SK-N-MC (cell line): ENCODE data around the gene USP3.

Source experiments
- DNase-seq: peaks from one replicate; pipeline ENCODE4 v3.0.0-alpha.2; 2011; ENCODE audit warnings: low read depth, low spot score
- H3K27ac ChIP-seq: fragments of 200-600 bp; sonication (generic); 2 replicates; pipeline ENCODE4 v1.5.1; 2016; ENCODE audit warnings: mixed run types
- H3K36me3 ChIP-seq: fragments of 200-600 bp; sonication (generic); 2 replicates; pipeline ENCODE4 v1.6.1; 2017; ENCODE audit warnings: antibody characterized with exemption, low read length, mixed read lengths; ENCODE audit not compliant: insufficient read depth
- H3K4me3 ChIP-seq: fragments of 200-600 bp; sonication (generic); 2 replicates; pipeline ENCODE4 v1.5.1; 2016
- H3K9ac ChIP-seq: fragments of 200-600 bp; sonication (generic); 2 replicates; pipeline ENCODE4 v1.8.0; 2017; ENCODE audit warnings: mixed run types, mixed read lengths; ENCODE audit not compliant: insufficient read length
- H3K9me3 ChIP-seq: fragments of 200-600 bp; sonication (generic); 2 replicates; pipeline ENCODE4 v1.6.1; 2017; ENCODE audit warnings: low read depth, mild to moderate bottlenecking, antibody characterized with exemption, low read length, moderate library complexity, mixed read lengths
- EZH2 ChIP-seq: fragments of 200-600 bp; sonication (generic); IDR thresholded peaks from one replicate; pipeline ENCODE4 v1.6.1; 2017; ENCODE audit warnings: antibody characterized with exemption
- FOXP2 ChIP-seq: optimal IDR thresholded peaks from 2 replicates; pipeline ENCODE3; 2011; ENCODE audit warnings: mild to moderate bottlenecking, moderate library complexity; ENCODE audit not compliant: insufficient read depth; ENCODE audit errors: extremely low read length, control extremely low read depth
- POLR2AphosphoS5 ChIP-seq: IDR thresholded peaks from 2 replicates; pipeline ENCODE4 v1.6.1; 2012; ENCODE audit warnings: mild to moderate bottlenecking, low read depth, low read length, borderline replicate concordance

Gene USP3

DNA sequence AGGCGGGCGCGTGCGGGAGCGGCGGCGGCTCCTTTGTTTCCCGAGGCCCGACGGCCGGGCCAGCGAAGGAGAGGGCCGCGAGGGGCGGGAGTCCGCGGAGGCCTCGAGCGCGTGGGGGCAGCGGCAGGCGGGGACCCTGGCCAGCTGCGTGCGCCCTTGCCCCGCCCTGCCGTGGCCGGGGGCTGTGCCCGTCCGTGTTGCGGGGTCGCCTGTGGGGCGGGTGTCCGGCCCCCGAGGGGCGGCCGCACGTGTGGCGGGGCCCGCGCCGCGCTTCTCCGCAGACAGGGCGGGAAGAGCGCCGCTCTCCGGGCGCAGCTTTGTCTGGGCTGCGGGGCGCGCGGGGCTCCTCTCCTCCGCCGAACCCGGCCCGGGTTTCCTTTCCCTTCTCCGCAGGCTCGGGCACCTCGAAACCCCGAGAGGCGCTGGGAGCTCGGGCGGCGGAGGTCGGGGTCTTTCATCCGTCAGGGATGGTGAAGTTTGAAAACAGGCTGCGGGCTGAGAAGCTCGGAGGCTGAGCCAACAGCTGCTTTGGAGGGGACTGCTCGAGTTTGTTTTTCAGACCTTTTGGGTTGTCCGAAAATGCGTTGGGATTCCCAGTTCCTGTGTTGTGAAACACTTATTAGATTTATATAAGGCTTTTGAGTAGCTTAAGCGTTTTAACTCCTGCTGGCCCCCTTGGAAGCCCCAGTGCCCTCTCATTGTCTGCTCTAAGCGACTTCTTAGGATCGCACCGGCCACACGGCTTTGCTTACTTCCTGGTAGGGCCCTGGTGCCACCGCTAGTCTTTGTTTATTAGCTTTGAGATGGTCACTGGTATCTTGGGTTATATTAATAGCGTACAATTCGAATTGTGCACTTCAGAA is 817 bp downstream of the USP3 start:
- peak overlapping the region; percentile 90 for H3K9ac ChIP-seq
- H3K4me3 ChIP-seq = peak overlapping the region; percentile 75
- no peak overlapping the region for H3K27ac ChIP-seq
- TF ChIP-seq FOXP2 (no peak), EZH2 (no peak), POLR2AphosphoS5 (no peak)
- no peak for DNase-seq
- H3K36me3 ChIP-seq = no peaks in the 10 kb centered on the region
- no peaks in the 10 kb centered on the region for H3K9me3 ChIP-seq

- Histone ChIP-seq H3K9me3 (no peaks in the 10 kb centered on the region), H3K27ac (no peak overlapping the region), H3K4me3 (peak overlapping the region; percentile 75), H3K36me3 (no peaks in the 10 kb centered on the region), H3K9ac (peak overlapping the region; percentile 90)
- TF ChIP-seq EZH2 = no peak
- no peak for TF ChIP-seq FOXP2
- TF ChIP-seq POLR2AphosphoS5 = no peak
- DNase-seq = no peak
Observed at GRCh38 chr15:63505842-63506222, 1.4 kb downstream of the USP3 start.

- Histone ChIP-seq H3K9me3 (no peaks in the 10 kb centered on the region), H3K27ac (no peak overlapping the region), H3K9ac (no peak overlapping the region), H3K4me3 (peak overlapping the region; percentile 75), H3K36me3 (no peaks in the 10 kb centered on the region)
- TF ChIP-seq POLR2AphosphoS5 = no peak
- TF ChIP-seq EZH2 = no peak
- TF ChIP-seq FOXP2 = no peak
- no peak for DNase-seq
Observed at GRCh38 chr15:63506537-63507035, 2.2 kb downstream of the USP3 start.

- no peak overlapping the region for H3K9ac ChIP-seq
- no peak for TF ChIP-seq EZH2
- no peak for TF ChIP-seq FOXP2
- no peak for TF ChIP-seq POLR2AphosphoS5
- no peaks in the 10 kb centered on the region for H3K9me3 ChIP-seq
- no peaks in the 10 kb centered on the region for H3K36me3 ChIP-seq
- no peak for DNase-seq
- no peak overlapping the region for H3K4me3 ChIP-seq
- H3K27ac ChIP-seq = no peak overlapping the region
Observed at GRCh38 chr15:63507878-63508818, 3.8 kb downstream of the USP3 start.

DNA sequence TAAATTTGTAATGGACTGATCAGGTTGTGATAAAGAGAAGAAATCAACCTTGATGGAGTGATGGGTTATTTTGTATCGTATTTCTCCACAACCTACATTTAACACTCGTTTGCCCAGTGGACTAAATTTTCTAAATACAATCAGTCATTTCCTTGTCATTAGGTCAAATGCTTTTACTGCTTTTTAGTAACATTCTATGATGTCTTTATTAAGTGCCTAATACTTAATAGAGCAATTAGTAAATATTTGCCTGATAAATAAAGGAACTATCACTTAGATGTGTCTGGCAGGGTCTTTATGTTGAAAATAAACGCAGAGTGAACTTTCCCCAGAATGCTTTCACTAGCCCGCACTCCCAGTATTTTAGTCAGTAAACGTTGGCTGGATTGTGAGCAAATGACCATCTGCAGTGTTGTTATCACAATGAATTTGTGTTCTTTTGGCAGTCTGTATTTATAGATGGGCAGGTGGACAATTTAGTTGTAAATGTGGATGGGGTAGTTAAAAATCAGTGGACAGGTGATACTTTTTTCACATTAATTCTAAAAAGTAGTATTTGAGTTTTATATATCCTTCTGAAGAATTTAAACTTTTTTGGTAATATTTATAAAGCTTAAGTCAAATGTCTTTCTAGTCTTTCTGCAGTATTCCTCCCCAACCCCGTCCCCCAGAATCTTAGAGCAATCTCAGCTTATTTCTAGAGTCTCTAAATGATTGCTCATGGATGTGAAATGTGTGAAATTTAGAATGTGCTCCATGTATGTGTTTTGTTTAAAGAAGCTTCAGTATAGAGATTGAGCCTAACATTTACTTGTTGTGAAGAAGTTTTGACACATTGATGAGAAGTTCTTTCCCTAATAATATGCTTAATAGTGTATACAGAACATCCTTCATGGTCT is 4.9 kb downstream of the USP3 start:
- DNase-seq = no peak
- no peak overlapping the region for H3K9ac ChIP-seq
- peak overlapping the region; percentile 84; the same call in 1 of the 2 replicates for H3K27ac ChIP-seq
- no peaks in the 10 kb centered on the region for H3K36me3 ChIP-seq
- no peak for TF ChIP-seq FOXP2
- no peak for TF ChIP-seq EZH2
- no peak for TF ChIP-seq POLR2AphosphoS5
- peak overlapping the region; percentile 22 for H3K4me3 ChIP-seq
- H3K9me3 ChIP-seq = no peaks in the 10 kb centered on the region

GRCh38 chr15:63509955-63510940 is 5.9 kb downstream of the USP3 start:
- DNase-seq = peak; percentile 93
- H3K9ac ChIP-seq = peak overlapping the region; percentile 43
- no peak for TF ChIP-seq EZH2
- no peak for TF ChIP-seq FOXP2
- TF ChIP-seq POLR2AphosphoS5 = peak; percentile 59; the same call in 1 of the 2 replicates

DNA sequence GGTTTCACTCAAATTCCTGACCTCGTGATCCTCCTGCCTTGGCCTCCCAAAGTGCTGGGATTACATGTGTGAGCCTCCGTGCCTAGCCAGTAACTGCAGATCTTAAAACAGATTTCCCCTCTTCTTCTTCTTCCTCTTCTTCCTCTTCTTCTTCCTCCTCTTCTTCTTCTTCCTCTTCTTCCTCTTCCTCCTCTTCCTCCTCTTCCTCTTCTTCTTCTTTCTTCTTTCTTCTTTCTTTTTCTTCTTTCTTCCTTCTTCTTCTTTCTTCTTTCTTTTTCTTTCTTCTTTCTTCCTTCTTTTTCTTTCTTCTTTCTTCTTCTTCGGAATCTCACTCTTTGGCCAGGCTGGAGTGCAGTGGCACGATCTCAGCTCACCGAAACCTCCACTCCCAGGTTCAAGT is 7.8 kb downstream of the USP3 start:
- no peaks in the 10 kb centered on the region for H3K36me3 ChIP-seq
- H3K9me3 ChIP-seq = no peaks in the 10 kb centered on the region
- no peak overlapping the region for H3K27ac ChIP-seq
- TF ChIP-seq EZH2 (no peak), FOXP2 (no peak), POLR2AphosphoS5 (no peak)
- DNase-seq = no peak
- H3K9ac ChIP-seq = no peak overlapping the region
- no peak overlapping the region for H3K4me3 ChIP-seq

More at GRCh38 chr15:63509955-63510940, 5.9 kb downstream of the USP3 start:
- H3K9me3 ChIP-seq = no peaks in the 10 kb centered on the region
- peak overlapping the region; percentile 84 for H3K27ac ChIP-seq
- no peaks in the 10 kb centered on the region for H3K36me3 ChIP-seq
- H3K4me3 ChIP-seq = peak overlapping the region; percentile 72
